ENCODE results near the gene CANX.

DNA sequence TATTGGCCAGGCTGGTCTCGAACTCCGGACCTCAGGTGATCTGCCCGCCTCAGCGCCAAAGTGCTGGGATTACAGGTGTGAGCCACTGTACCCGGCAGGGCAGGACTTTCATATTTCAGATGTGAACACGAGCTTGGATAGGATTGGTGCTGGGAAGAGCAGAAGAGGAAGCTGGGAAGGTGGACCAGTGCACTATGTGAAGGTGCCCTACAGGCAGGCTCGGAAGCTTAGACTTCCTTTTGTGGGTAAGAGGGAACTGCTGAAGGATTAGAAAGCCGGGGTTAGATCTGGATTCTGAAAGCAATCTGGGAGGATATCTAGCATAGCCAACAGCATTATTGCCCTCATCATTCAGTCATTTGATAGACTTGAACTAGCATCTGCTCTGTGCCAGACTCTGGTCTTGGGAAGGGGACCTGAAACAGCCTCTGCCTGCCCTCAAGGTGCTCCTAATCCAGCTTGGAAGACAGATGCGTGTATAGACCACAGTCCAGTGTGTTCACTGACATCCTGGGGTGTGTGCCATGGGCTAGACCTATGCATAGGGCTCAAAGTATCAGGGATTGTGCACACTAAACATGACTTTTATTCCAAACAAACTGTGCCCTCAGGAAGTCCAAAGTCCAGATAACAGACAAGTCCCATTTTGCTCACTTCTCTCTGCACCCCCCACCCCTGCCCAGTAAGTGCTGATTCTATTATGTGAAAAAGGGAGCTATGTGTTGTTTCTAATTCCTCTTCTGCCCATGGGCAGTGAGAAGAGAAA is 18.6 kb upstream of the CANX start:
- TF ChIP-seq, protein P1, sequence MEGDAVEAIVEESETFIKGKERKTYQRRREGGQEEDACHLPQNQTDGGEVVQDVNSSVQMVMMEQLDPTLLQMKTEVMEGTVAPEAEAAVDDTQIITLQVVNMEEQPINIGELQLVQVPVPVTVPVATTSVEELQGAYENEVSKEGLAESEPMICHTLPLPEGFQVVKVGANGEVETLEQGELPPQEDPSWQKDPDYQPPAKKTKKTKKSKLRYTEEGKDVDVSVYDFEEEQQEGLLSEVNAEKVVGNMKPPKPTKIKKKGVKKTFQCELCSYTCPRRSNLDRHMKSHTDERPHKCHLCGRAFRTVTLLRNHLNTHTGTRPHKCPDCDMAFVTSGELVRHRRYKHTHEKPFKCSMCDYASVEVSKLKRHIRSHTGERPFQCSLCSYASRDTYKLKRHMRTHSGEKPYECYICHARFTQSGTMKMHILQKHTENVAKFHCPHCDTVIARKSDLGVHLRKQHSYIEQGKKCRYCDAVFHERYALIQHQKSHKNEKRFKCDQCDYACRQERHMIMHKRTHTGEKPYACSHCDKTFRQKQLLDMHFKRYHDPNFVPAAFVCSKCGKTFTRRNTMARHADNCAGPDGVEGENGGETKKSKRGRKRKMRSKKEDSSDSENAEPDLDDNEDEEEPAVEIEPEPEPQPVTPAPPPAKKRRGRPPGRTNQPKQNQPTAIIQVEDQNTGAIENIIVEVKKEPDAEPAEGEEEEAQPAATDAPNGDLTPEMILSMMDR (IDR thresholded peaks at IDR 0.05) = no peak
- TF ChIP-seq POLR2A (IDR thresholded peaks at IDR 0.05) = no peak
- TF ChIP-seq POLR2AphosphoS5 (IDR thresholded peaks at IDR 0.05) = no peak
